ENCODE measurements around the gene CNR2.

Gene CNR2

DNA sequence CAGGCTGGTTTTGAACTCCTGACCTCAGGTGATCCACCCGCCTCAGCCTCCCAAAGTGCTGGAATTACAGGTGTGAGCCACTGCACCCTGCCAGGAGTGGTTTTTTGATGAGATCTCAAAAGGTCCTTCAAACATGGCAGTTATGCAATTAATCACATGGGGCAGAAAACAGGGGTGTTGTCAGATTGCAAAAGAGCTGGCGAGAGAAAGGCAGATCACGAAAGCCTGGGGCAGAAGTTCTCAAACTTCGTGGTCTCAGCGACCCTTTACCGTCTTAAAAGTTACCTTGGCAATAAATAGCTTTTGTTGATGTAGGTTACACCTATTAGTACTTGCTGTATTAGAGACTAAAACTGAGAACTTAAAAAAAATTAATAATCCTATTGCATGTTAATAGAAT is 16.1 kb downstream of the CNR2 start:
- Histone ChIP-seq H3K79me2 (ENCODE audit: insufficient read depth, low read length) (no peaks in the 10 kb centered on the region), H3K9ac (ENCODE audit: low read depth, low read length, poor library complexity, severe bottlenecking) (no peak overlapping the region), H3K9me2 (replicated peaks; ENCODE audit: low read depth, low read length) (no peaks in the 10 kb centered on the region), H3K4me3 (ENCODE audit: low read length, poor library complexity, severe bottlenecking) (no peak overlapping the region), H3K27me3 (ENCODE audit: insufficient read depth, low read length, poor library complexity, severe bottlenecking) (no peaks in the 10 kb centered on the region), H3K4me2 (ENCODE audit: low read depth, low read length, poor library complexity, severe bottlenecking) (peak overlapping the region; percentile 28), H3K9me3 (ENCODE audit: insufficient read depth, low read depth, low read length) (no peaks in the 10 kb centered on the region), H3F3A (ENCODE audit: low read depth) (no peaks in the 10 kb centered on the region), H2AFZ (ENCODE audit: low read length) (no peak overlapping the region), H3K36me3 (ENCODE audit: insufficient read depth, low read length) (no peaks in the 10 kb centered on the region), H4K20me1 (ENCODE audit: insufficient read depth, low read length, poor library complexity, severe bottlenecking) (peaks cover 8% of the 10 kb centered on the region), H3K4me1 (ENCODE audit: insufficient read depth, low read length, poor library complexity, severe bottlenecking) (peaks cover 22% of the 10 kb centered on the region)
- TF ChIP-seq, protein P1, sequence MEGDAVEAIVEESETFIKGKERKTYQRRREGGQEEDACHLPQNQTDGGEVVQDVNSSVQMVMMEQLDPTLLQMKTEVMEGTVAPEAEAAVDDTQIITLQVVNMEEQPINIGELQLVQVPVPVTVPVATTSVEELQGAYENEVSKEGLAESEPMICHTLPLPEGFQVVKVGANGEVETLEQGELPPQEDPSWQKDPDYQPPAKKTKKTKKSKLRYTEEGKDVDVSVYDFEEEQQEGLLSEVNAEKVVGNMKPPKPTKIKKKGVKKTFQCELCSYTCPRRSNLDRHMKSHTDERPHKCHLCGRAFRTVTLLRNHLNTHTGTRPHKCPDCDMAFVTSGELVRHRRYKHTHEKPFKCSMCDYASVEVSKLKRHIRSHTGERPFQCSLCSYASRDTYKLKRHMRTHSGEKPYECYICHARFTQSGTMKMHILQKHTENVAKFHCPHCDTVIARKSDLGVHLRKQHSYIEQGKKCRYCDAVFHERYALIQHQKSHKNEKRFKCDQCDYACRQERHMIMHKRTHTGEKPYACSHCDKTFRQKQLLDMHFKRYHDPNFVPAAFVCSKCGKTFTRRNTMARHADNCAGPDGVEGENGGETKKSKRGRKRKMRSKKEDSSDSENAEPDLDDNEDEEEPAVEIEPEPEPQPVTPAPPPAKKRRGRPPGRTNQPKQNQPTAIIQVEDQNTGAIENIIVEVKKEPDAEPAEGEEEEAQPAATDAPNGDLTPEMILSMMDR (conservative IDR thresholded peaks at IDR 0.05; ENCODE audit: low read length), result no peak
- no peak for TF ChIP-seq EZH2phosphoT487 (IDR thresholded peaks at IDR 0.05; ENCODE audit: borderline replicate concordance)

DNA sequence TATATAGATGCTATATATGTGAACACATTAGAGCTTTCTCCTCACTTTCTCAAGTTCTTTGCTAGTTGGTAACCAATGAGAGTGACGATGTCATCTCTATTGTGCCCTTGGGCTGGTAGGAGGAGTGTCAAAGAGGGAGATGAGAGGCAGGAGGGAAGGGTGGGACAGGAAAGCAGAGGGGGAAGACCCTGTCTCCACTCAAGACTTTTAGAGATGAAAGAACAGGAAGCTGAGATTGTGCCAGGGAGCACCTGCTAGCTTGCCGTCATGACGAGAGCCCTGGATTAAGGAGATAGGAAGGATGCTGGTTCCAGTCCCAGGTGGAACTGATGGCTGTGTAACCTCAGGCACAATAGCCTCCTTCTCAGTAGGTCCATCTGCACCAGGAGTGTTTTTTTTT is 16.7 kb downstream of the CNR2 start:
- TF ChIP-seq, protein P1 (conservative IDR thresholded peaks at IDR 0.05; ENCODE audit: low read length), result no peak
- no peak for TF ChIP-seq EZH2phosphoT487 (IDR thresholded peaks at IDR 0.05; ENCODE audit: borderline replicate concordance)
- no peaks in the 10 kb centered on the region for H3K27me3 ChIP-seq (ENCODE audit: insufficient read depth, low read length, poor library complexity, severe bottlenecking)
- no peak overlapping the region for H3K9ac ChIP-seq (ENCODE audit: low read depth, low read length, poor library complexity, severe bottlenecking)
- no peaks in the 10 kb centered on the region for H3K9me2 ChIP-seq (replicated peaks; ENCODE audit: low read depth, low read length)
- no peak overlapping the region for H3K4me3 ChIP-seq (ENCODE audit: low read length, poor library complexity, severe bottlenecking)
- H3K4me1 ChIP-seq (ENCODE audit: insufficient read depth, low read length, poor library complexity, severe bottlenecking), result peaks cover 22% of the 10 kb centered on the region
- H3K9me3 ChIP-seq (ENCODE audit: insufficient read depth, low read depth, low read length), result no peaks in the 10 kb centered on the region
- peak overlapping the region; percentile 28 for H3K4me2 ChIP-seq (ENCODE audit: low read depth, low read length, poor library complexity, severe bottlenecking)
- H2AFZ ChIP-seq (ENCODE audit: low read length), result no peak overlapping the region
- H3F3A ChIP-seq (ENCODE audit: low read depth), result no peaks in the 10 kb centered on the region
- peaks cover 8% of the 10 kb centered on the region for H4K20me1 ChIP-seq (ENCODE audit: insufficient read depth, low read length, poor library complexity, severe bottlenecking)
- no peaks in the 10 kb centered on the region for H3K36me3 ChIP-seq (ENCODE audit: insufficient read depth, low read length)
- no peaks in the 10 kb centered on the region for H3K79me2 ChIP-seq (ENCODE audit: insufficient read depth, low read length)

DNA sequence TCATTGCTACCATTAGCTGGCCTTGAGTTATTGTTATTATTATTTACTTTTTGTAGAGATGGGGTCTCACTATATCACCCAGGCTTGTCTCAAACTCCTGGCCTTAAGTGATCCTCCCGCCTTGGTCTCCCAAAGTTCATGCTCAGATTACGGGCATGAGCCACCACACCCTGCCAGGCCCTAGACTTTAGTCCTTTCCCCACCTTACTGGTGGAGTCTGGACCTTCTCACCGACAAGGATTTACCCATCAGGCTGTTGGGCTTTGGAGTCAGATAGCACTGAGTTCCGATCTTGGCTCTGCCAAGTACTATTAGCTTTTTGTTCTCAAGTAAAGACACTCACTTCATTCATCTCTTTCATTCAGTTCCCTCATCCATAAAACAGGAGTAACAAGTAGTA is 17.2 kb downstream of the CNR2 start:
- no peak for TF ChIP-seq EZH2phosphoT487 (IDR thresholded peaks at IDR 0.05; ENCODE audit: borderline replicate concordance)
- TF ChIP-seq, protein P1 (conservative IDR thresholded peaks at IDR 0.05; ENCODE audit: low read length), result no peak
- Histone ChIP-seq H3K4me3 (ENCODE audit: low read length, poor library complexity, severe bottlenecking) (no peak overlapping the region), H3K79me2 (ENCODE audit: insufficient read depth, low read length) (no peaks in the 10 kb centered on the region), H4K20me1 (ENCODE audit: insufficient read depth, low read length, poor library complexity, severe bottlenecking) (peaks cover 8% of the 10 kb centered on the region), H3K36me3 (ENCODE audit: insufficient read depth, low read length) (no peaks in the 10 kb centered on the region), H3K4me2 (ENCODE audit: low read depth, low read length, poor library complexity, severe bottlenecking) (no peak overlapping the region), H3K27me3 (ENCODE audit: insufficient read depth, low read length, poor library complexity, severe bottlenecking) (no peaks in the 10 kb centered on the region), H3F3A (ENCODE audit: low read depth) (no peaks in the 10 kb centered on the region), H3K9me2 (replicated peaks; ENCODE audit: low read depth, low read length) (no peaks in the 10 kb centered on the region), H2AFZ (ENCODE audit: low read length) (no peak overlapping the region), H3K9ac (ENCODE audit: low read depth, low read length, poor library complexity, severe bottlenecking) (no peak overlapping the region), H3K9me3 (ENCODE audit: insufficient read depth, low read depth, low read length) (no peaks in the 10 kb centered on the region), H3K4me1 (ENCODE audit: insufficient read depth, low read length, poor library complexity, severe bottlenecking) (peaks cover 22% of the 10 kb centered on the region)
